ENCODE data around the gene SH3PXD2A. TPM values are rescaled to one million over a fixed set of nuclear protein-coding genes. Genes with fewer than 3 reads are reported as not detected.

Gene SH3PXD2A
- total and polyA plus RNA-seq, 2 donors (not counting 1 experiment from before 2014, with no cell fraction given), result 3.2 to 33.5 TPM

DNA sequence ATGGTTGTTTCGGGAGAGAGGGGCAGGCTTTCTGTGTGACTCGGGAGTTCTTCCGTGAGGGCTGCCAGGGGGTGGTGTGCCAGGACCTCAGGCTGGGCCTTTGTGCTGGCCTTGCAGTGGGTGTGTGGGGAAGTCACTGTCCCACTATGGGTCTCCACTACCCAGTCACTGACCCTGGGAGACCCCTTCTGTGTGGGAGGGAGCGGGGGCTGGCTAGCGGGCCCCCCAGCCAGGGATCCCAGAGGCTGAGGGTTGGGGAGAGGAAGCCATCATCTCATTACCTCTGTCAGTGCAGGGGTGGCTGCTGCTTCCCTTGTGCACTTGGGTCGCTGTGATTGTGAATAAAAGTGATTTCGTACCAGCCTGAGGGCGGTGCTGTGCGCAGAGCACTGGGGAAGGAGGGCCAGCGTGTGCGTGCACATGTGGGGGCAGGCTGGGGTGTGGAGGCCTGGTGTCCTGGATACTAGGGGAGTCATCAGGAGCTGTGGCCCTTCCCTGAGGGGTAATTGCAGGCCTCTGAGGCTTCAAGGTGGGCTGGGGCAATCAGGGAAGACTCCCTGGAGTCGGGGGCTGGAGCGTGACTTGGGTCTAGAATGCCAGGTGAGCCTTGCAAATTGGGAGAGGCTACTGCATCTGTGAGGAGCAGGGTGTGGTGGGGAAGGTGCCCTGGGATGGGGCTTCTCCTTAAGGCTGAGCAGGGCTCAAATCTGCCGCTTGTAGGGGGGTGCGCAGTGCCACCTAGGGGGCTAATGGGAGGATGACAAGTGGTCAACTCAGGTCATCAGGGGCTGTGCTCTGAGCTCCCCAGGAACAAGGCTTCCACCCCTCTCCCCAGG lies 263.0 kb downstream of the SH3PXD2A start:
- ChIA-PET CTCF (interaction anchor here (0.6 to 2.8 kb wide), 11 partner anchors 8 to 177 kb away, joined by 3 to 10 read pairs (median 4); no protein-coding TSS in a partner anchor), POLR2A (interaction anchor here (0.6 kb wide), 1 partner anchor 72 kb away, joined by 3 read pairs; no protein-coding TSS in a partner anchor)
- Histone ChIP-seq H3K36me3 (replicated peaks in 1 of 2; ENCODE audit: control extremely low read depth in 1 of 2, control insufficient read depth in 1 of 2, extremely low read depth in 1 of 2, insufficient read depth in 2 of 2, low read length in 1 of 2) (no peaks in the 10 kb centered on the region), H3K27me3 (replicated peaks in 1 of 4; ENCODE audit: control extremely low read depth in 1 of 4, control insufficient read depth in 3 of 4, insufficient read depth in 4 of 4, low read length in 3 of 4) (no peaks in the 10 kb centered on the region), H3K4me1 (ENCODE audit: control insufficient read depth in 2 of 2, insufficient read depth in 2 of 2, low read length in 2 of 2) (no peaks in the 10 kb centered on the region), H3K4me3 (ENCODE audit: control extremely low read depth in 1 of 5, extremely low read depth in 1 of 5, insufficient read depth in 1 of 5, low read depth in 2 of 5, low read length in 4 of 5) (no peak overlapping the region), H3K27ac (ENCODE audit: low read length in 2 of 2) (no peak overlapping the region), H3K9ac (ENCODE audit: low read length) (no peak overlapping the region), H3K4me2 (replicated peaks; ENCODE audit: low read depth, low read length, poor library complexity, severe bottlenecking) (no peak overlapping the region), H2AFZ (ENCODE audit: insufficient read depth, low read depth, low read length, poor library complexity, severe bottlenecking) (no peak overlapping the region), H3K79me2 (ENCODE audit: control insufficient read depth, insufficient read depth, low read length) (no peaks in the 10 kb centered on the region), H4K20me1 (ENCODE audit: control insufficient read depth, insufficient read depth, low read length, poor library complexity, severe bottlenecking) (no peaks in the 10 kb centered on the region), H3K9me3 (ENCODE audit: control extremely low read depth in 1 of 3, control insufficient read depth in 2 of 3, insufficient read depth in 1 of 3, low read length in 2 of 3) (no peaks in the 10 kb centered on the region)
- TF ChIP-seq, protein P1, sequence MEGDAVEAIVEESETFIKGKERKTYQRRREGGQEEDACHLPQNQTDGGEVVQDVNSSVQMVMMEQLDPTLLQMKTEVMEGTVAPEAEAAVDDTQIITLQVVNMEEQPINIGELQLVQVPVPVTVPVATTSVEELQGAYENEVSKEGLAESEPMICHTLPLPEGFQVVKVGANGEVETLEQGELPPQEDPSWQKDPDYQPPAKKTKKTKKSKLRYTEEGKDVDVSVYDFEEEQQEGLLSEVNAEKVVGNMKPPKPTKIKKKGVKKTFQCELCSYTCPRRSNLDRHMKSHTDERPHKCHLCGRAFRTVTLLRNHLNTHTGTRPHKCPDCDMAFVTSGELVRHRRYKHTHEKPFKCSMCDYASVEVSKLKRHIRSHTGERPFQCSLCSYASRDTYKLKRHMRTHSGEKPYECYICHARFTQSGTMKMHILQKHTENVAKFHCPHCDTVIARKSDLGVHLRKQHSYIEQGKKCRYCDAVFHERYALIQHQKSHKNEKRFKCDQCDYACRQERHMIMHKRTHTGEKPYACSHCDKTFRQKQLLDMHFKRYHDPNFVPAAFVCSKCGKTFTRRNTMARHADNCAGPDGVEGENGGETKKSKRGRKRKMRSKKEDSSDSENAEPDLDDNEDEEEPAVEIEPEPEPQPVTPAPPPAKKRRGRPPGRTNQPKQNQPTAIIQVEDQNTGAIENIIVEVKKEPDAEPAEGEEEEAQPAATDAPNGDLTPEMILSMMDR (IDR thresholded peaks at IDR 0.05), result peak; percentile 73
- no peak for TF ChIP-seq EZH2 (IDR thresholded peaks at IDR 0.05; ENCODE audit: borderline replicate concordance, insufficient read depth, low read depth, low read length, poor library complexity, severe bottlenecking)
- Mint-ChIP-seq H3K4me3 (no peak overlapping the region), H3K4me1 (no peaks in the 10 kb centered on the region), H3K9me3 (ENCODE audit: insufficient read depth) (no peaks in the 10 kb centered on the region), H3K27me3 (no peaks in the 10 kb centered on the region), H3K27ac (no peak overlapping the region)
- ATAC-seq (ENCODE audit: low read depth) (peak; percentile 77), DNase-seq (peak; percentile 57)
- intact Hi-C loops (cut with micrococcal nuclease), result loop anchor here (2.0 to 5.0 kb wide), 2 partner anchors 100 to 176 kb away; partner anchors contain the start of gene NEURL1
- WGBS (ENCODE audit: insufficient coverage), result 96% methylated on average over 9 of the region's 15 CpGs

DNA sequence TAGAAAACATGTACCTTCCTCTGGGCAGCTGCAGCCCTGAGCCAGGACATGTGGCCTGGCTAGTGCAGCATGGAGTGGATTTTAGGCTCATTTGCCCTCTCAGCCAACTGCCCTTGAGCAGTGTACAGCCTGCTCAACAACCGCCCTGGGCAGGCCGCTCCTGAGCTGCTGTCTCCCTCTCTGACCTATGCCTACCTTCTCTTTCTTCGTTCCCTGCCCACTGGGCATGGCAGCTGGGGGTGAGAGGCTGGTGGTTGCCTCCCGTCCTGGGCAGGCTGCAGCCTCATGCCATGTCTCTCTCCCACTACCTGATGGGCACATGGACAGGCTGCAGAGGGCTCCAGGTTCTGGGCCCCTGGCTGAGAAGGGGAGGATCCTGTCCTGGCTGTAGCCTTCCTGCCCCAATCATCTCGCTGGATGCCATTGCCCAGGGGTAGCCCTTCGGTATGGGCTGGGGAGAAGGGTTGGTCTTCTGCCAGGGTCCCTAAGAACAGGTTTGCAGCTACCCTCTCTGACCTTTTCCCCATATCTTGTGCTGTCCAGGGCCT lies 264.6 kb downstream of the SH3PXD2A start:
- no peak overlapping the region for H2AFZ ChIP-seq (ENCODE audit: insufficient read depth, low read depth, low read length, poor library complexity, severe bottlenecking)
- H3K4me3 ChIP-seq (ENCODE audit: control extremely low read depth in 1 of 5, extremely low read depth in 1 of 5, insufficient read depth in 1 of 5, low read depth in 2 of 5, low read length in 4 of 5), result no peak overlapping the region
- H4K20me1 ChIP-seq (ENCODE audit: control insufficient read depth, insufficient read depth, low read length, poor library complexity, severe bottlenecking), result no peaks in the 10 kb centered on the region
- no peaks in the 10 kb centered on the region for H3K27me3 ChIP-seq (replicated peaks in 1 of 4; ENCODE audit: control extremely low read depth in 1 of 4, control insufficient read depth in 3 of 4, insufficient read depth in 4 of 4, low read length in 3 of 4)
- H3K27ac ChIP-seq (ENCODE audit: low read length in 2 of 2), result no peak overlapping the region
- WGBS (ENCODE audit: insufficient coverage), result 100% methylated on average over 2 of the region's 6 CpGs
- intact Hi-C loops (cut with micrococcal nuclease), result loop anchor here (5.0 kb wide), 1 partner anchor 99 kb away; the partner anchor contains the start of gene NEURL1
- H3K9me3 Mint-ChIP-seq (ENCODE audit: insufficient read depth), result no peaks in the 10 kb centered on the region
- no peak overlapping the region for H3K27ac Mint-ChIP-seq
- POLR2A ChIA-PET, result no interaction called here
- H3K4me3 Mint-ChIP-seq, result no peak overlapping the region
- no peak overlapping the region for H3K4me2 ChIP-seq (replicated peaks; ENCODE audit: low read depth, low read length, poor library complexity, severe bottlenecking)
- no peak for ATAC-seq (ENCODE audit: low read depth)
- no peaks in the 10 kb centered on the region for H3K27me3 Mint-ChIP-seq
- no peaks in the 10 kb centered on the region for H3K79me2 ChIP-seq (ENCODE audit: control insufficient read depth, insufficient read depth, low read length)
- H3K4me1 ChIP-seq (ENCODE audit: control insufficient read depth in 2 of 2, insufficient read depth in 2 of 2, low read length in 2 of 2), result no peaks in the 10 kb centered on the region
- TF ChIP-seq EZH2 (IDR thresholded peaks at IDR 0.05; ENCODE audit: borderline replicate concordance, insufficient read depth, low read depth, low read length, poor library complexity, severe bottlenecking), result no peak
- TF ChIP-seq, protein P1 (IDR thresholded peaks at IDR 0.05), result no peak
- no peak for DNase-seq
- no peaks in the 10 kb centered on the region for H3K4me1 Mint-ChIP-seq
- H3K9me3 ChIP-seq (ENCODE audit: control extremely low read depth in 1 of 3, control insufficient read depth in 2 of 3, insufficient read depth in 1 of 3, low read length in 2 of 3), result no peaks in the 10 kb centered on the region
- no peaks in the 10 kb centered on the region for H3K36me3 ChIP-seq (replicated peaks in 1 of 2; ENCODE audit: control extremely low read depth in 1 of 2, control insufficient read depth in 1 of 2, extremely low read depth in 1 of 2, insufficient read depth in 2 of 2, low read length in 1 of 2)
- CTCF ChIA-PET, result interaction anchor here (1.2 to 1.4 kb wide), 2 partner anchors 58 to 95 kb away, joined by 3 to 4 read pairs; no protein-coding TSS in a partner anchor
- no peak overlapping the region for H3K9ac ChIP-seq (ENCODE audit: low read length)
